OCI-LY1 (cell line): ENCODE data around the gene NID2.

Source experiments
- H2AFZ ChIP-seq: fragments of 200-600 bp; sonication (generic), shearing (Covaris generic); 2 replicates; pipeline ENCODE4 v1.6.0; 2014; ENCODE audit warnings: antibody characterized with exemption, mild to moderate bottlenecking, low read length
- H3F3A ChIP-seq: fragments of 200-600 bp; sonication (generic), shearing (Covaris generic); 2 replicates; pipeline ENCODE4 v1.6.0; 2014; ENCODE audit warnings: mild to moderate bottlenecking, antibody characterized with exemption, low read length, moderate library complexity; ENCODE audit not compliant: insufficient read depth
- H3K27ac ChIP-seq: fragments of 200-600 bp; sonication (generic); 2 replicates; pipeline ENCODE4 v1.5.1; 2014; ENCODE audit warnings: low read length, mixed run types, mild to moderate bottlenecking, low read depth; ENCODE audit not compliant: poor library complexity, severe bottlenecking
- H3K27me3 ChIP-seq: fragments of 200-600 bp; sonication (generic); 2 replicates; pipeline ENCODE4 v1.6.0; 2014; ENCODE audit warnings: antibody characterized with exemption, mild to moderate bottlenecking, low read length, moderate library complexity; ENCODE audit not compliant: insufficient read depth
- H3K36me3 ChIP-seq: fragments of 200-600 bp; sonication (generic); 2 replicates; pipeline ENCODE4 v1.6.1; 2014; ENCODE audit warnings: mild to moderate bottlenecking, antibody characterized with exemption, low read length, moderate library complexity, mixed read lengths; ENCODE audit not compliant: insufficient read depth
- H3K4me1 ChIP-seq: fragments of 200-600 bp; sonication (generic); 2 replicates; pipeline ENCODE4 v1.5.1; 2014; ENCODE audit warnings: mild to moderate bottlenecking, low read length, moderate library complexity; ENCODE audit not compliant: insufficient read depth, severe bottlenecking
- H3K4me2 ChIP-seq: fragments of 200-600 bp; sonication (generic), shearing (Covaris generic); 2 replicates; pipeline ENCODE4 v1.6.1; 2014; ENCODE audit warnings: low read length
- H3K4me3 ChIP-seq: fragments of 200-600 bp; sonication (generic); 2 replicates; pipeline ENCODE4 v1.5.1; 2014; ENCODE audit warnings: low read length, low read depth, mild to moderate bottlenecking, mixed read lengths; ENCODE audit not compliant: poor library complexity, severe bottlenecking
- H3K79me2 ChIP-seq: fragments of 200-600 bp; shearing (Covaris generic); 2 replicates; pipeline ENCODE4 v1.6.1; 2016; ENCODE audit warnings: mixed run types, low read length, mixed read lengths; ENCODE audit not compliant: insufficient read depth
- H3K9ac ChIP-seq: fragments of 200-600 bp; sonication (generic), shearing (Covaris generic); 2 replicates; pipeline ENCODE4 v1.6.1; 2014; ENCODE audit warnings: mild to moderate bottlenecking, low read length, mixed read lengths
- H3K9me2 ChIP-seq: fragments of 200-600 bp; sonication (generic), shearing (Covaris generic); 2 replicates; pipeline ENCODE4 v1.6.1; 2014; ENCODE audit warnings: low read depth, mild to moderate bottlenecking, low read length, mixed read lengths
- H3K9me3 ChIP-seq: fragments of 200-600 bp; shearing (Covaris generic); 2 replicates; pipeline ENCODE4 v1.6.1; 2014; ENCODE audit warnings: low read length, mixed read lengths
- H4K20me1 ChIP-seq: fragments of 200-600 bp; sonication (generic), shearing (Covaris generic); 2 replicates; pipeline ENCODE4 v1.6.0; 2016; ENCODE audit warnings: mild to moderate bottlenecking, low read length; ENCODE audit not compliant: insufficient read depth
- CTCF ChIP-seq: fragments of 200-600 bp; sonication (generic), shearing (Covaris generic); IDR thresholded peaks from 2 replicates; pipeline ENCODE4 v1.5.1; 2017; ENCODE audit warnings: mild to moderate bottlenecking, antibody characterized with exemption, low read length, moderate library complexity, mixed read lengths
- EZH2 ChIP-seq: fragments of 200-600 bp; sonication (generic), shearing (Covaris generic); IDR thresholded peaks from 2 replicates; pipeline ENCODE4 v1.8.0; 2017; ENCODE audit warnings: borderline replicate concordance, mixed run types, mild to moderate bottlenecking, antibody characterized with exemption, low read length, moderate library complexity, mixed read lengths

The NID2 gene

DNA sequence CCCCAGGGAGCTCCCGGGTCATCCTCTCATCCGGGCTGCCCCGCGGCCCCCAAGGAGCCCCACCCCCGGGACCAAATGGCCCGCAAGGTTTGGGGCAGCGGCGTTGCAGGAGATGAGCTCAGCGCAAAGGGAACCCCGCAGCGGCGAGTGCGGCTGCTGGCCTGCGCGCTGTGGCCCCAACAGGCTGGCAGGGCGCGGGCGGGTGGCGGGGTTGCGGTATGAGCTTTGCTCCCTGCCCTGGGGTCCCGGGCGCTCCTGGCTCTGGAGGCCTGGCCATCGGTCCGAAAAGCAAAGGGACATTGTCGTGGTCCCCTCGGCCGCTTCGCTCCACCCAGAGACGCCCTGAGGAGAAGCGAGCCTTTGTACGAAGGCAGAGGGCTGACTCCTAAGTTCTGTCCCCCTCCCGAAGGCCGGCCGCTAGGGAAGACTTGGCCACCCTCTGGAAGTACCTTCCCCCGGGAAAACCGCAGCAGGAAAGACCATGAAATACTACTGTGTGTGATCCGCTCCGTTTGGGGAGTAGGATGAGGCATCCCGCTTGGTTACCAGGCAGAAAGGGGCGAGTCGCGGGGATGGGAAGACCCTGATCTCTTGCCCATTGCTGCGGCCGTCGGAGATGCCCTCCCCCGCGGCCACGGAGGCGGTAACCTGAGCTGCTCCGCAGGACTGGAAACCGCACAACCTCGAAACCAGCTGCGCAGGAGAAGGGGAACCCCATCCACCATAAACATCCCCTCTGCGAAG, 620 bp upstream of the NID2 start:
- H3K9ac ChIP-seq, result no peak overlapping the region
- TF ChIP-seq CTCF (no peak), EZH2 (no peak)
- no peak overlapping the region for H2AFZ ChIP-seq
- H3K79me2 ChIP-seq, result no peaks in the 10 kb centered on the region
- no peak overlapping the region for H3K4me2 ChIP-seq
- H3K9me3 ChIP-seq, result no peaks in the 10 kb centered on the region
- H4K20me1 ChIP-seq, result no peaks in the 10 kb centered on the region
- no peaks in the 10 kb centered on the region for H3K36me3 ChIP-seq
- no peaks in the 10 kb centered on the region for H3K9me2 ChIP-seq
- no peaks in the 10 kb centered on the region for H3K4me1 ChIP-seq
- H3K4me3 ChIP-seq, result no peak overlapping the region
- no peaks in the 10 kb centered on the region for H3K27me3 ChIP-seq
- no peak overlapping the region for H3K27ac ChIP-seq
- H3F3A ChIP-seq, result no peaks in the 10 kb centered on the region

- no peaks in the 10 kb centered on the region for H4K20me1 ChIP-seq
- no peaks in the 10 kb centered on the region for H3K27me3 ChIP-seq
- TF ChIP-seq EZH2, result no peak
- TF ChIP-seq CTCF, result no peak
- no peak overlapping the region for H3K4me3 ChIP-seq
- H3F3A ChIP-seq, result no peaks in the 10 kb centered on the region
- no peaks in the 10 kb centered on the region for H3K9me2 ChIP-seq
- H3K9me3 ChIP-seq, result no peaks in the 10 kb centered on the region
- H3K36me3 ChIP-seq, result no peaks in the 10 kb centered on the region
- H3K27ac ChIP-seq, result no peak overlapping the region
- no peak overlapping the region for H3K9ac ChIP-seq
- no peaks in the 10 kb centered on the region for H3K79me2 ChIP-seq
- H2AFZ ChIP-seq, result no peak overlapping the region
- no peak overlapping the region for H3K4me2 ChIP-seq
- no peaks in the 10 kb centered on the region for H3K4me1 ChIP-seq
Observed at GRCh38 chr14:52067873-52068614, 815 bp downstream of the NID2 start.

DNA sequence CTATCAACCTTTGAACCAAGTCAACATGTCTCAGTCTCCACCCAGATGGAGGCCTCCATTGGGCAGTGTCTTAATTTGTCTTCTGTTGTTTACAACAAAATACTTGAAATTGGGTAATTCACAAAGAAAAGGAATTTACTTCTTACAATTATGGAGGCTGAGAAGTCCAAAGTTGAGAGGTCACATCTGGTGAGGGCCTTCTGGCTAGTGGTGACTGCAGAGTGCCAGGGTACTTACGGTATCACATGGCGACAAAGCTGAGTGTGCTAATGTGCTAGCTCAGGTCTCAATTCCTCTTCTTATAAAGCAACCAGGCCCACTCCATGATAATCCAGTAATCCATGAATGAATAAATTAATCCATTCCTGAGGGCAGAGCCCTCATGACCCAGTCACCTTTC, 4.7 kb downstream of the NID2 start:
- Histone ChIP-seq H3K27ac (no peak overlapping the region), H3K79me2 (no peaks in the 10 kb centered on the region), H3K4me2 (no peak overlapping the region), H3F3A (no peaks in the 10 kb centered on the region), H3K36me3 (no peaks in the 10 kb centered on the region), H4K20me1 (no peaks in the 10 kb centered on the region), H3K9ac (no peak overlapping the region), H3K4me1 (no peaks in the 10 kb centered on the region), H3K9me2 (no peaks in the 10 kb centered on the region), H3K27me3 (no peaks in the 10 kb centered on the region), H3K4me3 (no peak overlapping the region), H2AFZ (no peak overlapping the region), H3K9me3 (no peaks in the 10 kb centered on the region)
- TF ChIP-seq CTCF (no peak), EZH2 (no peak)
